Inferior parietal cortex (tissue), 1 donor: ENCODE measurements around the gene RELN.

ENCODE experiments used
- DNase-seq: peaks from one replicate; pipeline ENCODE4 v3.0.0-alpha.2; 2016; ENCODE audit errors: extremely low spot score

The RELN gene

DNA sequence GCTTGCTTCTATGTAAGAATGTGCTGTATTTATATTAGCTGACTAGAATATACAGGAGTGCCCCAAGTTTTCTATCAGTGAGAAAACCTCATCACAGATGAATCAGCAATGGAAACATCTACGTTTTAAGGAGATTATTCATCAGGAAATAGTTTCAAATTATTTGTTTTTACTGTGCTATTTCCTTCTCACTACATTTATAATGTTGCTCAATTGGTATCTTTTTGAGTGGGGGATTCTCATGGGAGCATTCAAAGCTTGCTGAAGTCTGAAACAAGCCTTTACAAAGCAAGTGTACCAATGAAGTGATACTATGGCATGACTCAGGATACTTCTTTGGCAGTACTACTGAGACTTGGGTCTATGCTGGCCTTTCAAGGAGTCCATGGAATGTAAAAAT, 352.4 kb downstream of the RELN start:
- DNase-seq = no peak

DNA sequence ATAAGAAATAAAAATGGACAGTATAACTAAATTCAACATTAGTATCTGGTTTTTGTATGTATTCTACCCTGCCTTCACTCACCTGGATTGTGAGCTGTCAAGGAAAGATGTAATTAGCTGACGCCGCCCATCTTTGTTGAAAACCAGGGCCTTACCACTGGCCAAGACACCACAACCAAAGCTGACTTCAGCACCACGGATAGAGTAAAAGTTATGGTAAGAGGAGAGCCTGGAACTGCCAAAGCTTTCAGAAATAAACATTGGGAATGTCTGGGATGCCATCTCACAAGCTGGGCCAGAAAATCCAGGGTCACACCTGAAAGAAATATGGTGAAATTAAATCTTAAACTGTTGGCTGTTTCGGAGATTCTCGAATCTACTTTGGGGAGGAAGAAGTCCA, 353.3 kb downstream of the RELN start:
- DNase-seq = no peak

DNA sequence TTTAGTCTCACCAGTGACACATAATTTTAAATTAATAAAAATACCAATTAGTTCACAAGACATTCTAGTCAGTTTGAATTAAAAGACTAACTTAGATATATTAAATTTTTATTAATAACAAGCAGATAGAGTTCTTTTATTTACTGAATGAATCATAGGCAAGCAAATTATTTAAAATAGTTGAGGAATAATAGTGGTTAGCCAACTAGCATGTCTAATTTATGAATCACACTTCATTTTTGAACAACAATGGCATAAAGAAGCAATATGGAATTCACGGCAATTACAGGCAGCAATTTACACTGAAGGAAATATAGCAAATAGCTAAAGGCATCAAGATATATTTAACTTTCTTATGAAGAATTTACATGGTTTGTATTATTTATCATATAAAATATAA, 356.5 kb downstream of the RELN start:
- DNase-seq = no peak

DNA sequence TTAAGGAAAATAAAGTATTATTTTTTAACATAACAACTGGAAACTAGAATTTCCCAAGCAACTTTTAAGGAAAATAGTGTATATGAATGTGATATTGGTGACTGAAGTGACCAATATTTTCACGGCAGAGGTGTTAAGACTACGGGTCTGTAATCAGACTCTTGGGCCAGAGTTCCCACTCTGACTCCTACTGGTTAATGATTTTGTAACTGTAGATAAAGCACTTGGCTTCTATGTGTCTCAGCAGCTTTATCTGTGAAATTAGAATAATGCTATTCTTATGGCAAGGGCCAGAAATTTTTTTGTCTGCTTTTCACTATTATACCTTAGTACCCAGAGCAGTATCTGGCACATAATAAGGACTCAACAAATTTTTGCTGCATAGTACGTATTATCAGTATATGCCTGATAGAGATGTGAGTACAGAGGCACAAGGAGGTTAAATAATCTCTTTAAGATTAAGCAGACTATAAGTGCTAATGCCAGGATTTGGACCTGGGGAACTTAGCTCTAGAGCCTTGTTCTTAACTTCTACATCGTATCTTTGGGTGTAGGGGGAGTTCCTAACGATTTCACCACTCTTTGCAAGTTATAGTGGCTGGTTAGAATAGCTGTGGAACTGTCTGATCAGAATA, 357.3 kb downstream of the RELN start:
- no peak for DNase-seq

DNA sequence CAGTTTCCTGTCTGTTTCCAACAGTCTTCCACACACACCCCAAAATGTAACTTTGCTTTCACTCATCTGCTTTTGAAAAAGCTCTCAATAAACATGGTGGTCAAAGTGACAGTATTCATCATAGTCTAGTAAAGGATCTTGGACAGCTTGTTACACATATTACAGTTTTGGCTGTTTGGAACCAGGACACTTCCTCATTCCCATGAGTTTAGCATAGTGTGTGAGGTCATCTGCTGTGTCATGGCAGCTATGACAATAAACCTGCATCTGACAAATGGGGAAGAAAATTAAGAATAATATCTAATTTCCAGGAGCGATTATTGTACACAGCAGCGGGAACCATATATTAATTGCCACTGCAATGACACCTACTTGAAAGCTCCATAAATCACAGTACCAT, 359.1 kb downstream of the RELN start:
- no peak for DNase-seq

DNA sequence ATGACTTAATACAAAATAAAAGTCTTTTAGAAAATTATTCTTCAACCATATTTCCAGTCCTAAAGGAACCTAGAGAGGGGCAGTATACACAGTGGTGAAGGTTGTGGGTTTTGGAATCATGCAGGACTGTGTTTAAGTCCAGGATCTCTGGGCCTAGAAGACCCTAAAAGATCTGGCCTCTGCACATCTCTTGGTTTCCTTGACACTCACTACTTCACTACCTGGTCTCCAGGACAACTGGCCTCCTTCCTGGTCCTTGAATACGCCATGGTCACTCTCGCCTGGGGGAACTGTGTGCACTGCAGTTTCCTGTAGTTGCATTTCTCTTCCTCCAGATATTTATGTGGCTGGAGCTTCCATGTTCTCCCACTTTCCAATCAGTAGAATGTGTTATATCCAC, 360.7 kb downstream of the RELN start:
- no peak for DNase-seq

DNA sequence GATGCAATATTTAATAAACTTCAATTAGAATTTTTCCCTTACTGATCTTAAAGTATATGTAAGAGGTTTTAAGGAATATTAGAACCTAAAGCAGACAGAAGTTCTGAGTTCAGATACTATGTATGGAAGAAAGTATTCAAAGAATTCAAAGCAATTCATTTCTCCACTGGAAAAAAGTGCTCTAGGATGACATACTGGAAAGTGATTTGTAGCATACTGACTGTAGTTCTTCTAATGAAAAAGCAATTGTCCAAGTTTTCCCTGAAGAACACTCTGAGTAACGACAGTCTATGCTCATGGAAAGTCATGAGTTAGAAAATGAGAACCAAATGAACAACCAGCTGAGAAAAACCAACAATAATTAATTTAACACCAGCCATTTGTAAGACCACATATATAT, 362.7 kb downstream of the RELN start:
- DNase-seq = no peak

DNA sequence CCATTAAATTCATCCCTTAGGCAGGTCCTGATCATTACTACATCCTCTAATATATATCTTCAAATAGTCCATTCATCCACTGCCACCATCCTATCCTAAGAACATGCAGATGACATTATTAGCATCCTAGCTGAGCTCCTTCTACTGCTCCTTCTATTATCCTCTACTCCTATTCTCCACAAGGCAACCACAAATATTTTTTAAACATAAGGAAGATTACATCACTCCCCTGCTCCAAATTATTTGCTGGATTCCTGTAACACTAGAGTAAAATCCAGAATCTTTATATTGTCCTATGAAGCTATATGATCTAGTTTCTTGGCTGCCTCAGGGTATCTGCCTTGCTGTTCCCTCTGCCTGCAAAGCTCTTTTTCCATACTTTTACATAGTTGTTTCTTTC, 367.2 kb downstream of the RELN start:
- no peak for DNase-seq

DNA sequence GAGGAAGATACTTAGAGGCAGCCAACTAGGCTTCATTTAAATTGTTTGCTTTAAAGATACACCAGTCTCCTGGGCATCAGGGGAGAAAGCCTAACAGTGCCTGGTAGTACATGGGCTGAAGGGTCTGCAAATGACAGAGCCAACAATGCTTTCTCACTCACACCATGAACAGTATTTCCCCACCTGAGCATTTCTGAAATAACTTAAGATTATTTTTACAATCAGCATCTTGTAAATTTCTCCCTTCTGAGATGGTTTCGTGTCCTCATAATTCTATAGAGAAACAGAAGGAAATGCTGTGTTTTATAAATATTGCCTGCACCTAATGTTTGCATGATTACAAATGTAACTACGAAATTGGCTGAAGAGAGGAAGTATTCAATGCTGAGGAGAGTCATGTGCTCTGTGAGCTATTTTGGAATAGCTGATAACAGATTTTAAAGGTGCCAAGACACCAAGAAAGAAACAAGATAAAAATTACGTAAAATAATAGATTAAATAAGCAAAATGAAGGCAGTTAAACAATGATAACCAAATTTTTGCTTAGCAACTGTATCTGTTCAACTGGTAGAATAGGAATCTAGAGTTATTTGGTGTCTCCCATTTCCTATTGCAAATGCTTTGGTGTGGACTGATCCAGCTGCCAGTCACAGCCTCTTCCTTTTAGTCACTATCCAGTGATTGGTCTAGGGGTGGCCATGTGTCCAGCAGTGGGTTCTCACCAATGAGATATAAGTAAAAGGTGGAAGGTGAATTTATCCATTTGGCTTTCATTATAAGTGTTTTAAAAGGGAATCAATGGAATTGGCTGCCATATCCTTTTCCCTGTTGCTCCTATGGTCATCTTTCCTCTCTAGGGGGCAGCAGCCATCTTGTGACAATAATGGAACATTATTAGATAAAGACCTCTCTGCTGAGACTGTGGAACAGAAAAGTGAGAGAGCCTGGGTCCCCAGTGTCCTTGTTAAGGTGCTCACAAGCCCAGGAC, 375.5 kb downstream of the RELN start:
- DNase-seq = peak; percentile 12

DNA sequence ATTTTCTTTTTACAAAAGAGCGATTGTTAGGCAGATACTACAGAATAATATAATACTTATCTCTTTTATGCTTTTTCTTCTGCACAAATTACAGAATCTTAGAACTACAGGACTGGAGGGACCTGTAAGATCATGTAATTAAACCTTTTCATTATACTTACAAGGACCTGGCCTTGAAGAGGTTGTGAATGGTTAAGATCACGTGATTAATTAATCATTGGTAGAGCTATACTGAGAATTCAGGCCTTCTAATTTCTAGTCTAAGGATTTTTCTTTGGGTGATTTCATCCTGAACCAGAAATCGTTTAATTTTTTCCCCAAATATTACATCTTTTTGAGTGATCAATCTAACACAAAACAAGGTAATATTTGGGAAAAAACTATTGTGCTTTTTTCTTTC, 379.7 kb downstream of the RELN start:
- no peak for DNase-seq

DNA sequence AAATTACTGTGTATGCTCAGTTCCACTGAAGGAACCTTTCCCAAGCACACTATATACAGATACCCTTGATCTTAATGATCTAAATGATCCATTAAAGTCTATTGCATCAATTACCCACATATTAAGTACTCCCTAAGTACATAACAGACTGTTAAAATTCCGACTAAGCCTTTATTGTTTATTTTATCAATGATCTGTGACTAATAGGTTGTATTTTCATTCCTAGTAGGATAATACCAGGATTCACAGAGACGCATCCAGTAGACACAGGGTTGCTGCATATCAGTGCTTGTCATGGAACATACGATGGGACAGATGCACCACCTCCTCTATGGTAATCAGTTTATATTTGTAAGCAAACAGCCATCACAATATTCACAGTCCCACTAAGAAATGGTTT, 383.8 kb downstream of the RELN start:
- no peak for DNase-seq

DNA sequence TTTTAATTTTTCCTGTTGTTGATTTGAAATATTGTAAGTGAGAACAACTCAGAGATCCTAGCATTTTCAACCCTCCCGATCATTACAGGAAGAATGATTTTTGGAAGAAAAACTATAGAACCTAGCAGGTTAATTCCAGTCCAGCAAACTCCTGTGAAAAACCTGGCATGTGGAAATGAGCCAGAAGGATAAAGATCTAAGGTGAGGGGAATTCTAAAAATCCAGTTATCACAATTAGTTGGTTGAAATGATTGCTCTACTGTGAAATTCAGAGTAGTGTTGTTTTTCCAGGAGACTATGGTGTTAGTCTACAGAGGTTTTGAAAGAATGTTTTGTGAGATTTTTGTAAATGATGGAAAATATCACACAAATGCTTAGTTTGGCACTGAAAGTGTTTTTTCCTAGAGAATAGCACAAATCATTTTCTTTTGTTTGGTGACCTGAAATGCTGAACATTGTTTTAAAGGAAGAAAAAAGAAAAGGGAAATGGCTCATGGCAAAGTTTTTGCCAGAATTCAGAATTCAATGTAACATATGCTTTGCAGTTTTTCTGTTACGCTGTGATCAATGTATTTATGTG, 391.0 kb downstream of the RELN start:
- DNase-seq = no peak

DNA sequence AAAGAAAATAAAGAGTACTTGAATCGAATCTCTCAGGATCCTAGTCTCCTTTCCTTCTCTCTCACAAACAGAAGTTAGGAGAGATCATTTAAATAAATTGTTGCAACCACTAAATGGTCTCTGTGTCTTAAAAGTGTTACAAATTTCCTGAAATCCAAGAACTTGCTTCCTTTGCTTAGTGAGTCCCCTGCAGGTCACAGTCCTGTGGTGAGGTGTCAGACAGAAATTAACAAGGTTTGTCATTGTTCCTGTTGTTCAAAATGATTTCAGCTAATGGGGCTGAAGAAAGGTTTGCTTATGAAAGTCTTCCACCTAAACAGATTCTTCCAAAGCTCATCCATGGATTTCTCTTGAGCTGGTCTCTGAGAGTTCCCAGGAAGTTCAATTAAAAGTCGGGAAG, 391.9 kb downstream of the RELN start:
- DNase-seq = no peak

DNA sequence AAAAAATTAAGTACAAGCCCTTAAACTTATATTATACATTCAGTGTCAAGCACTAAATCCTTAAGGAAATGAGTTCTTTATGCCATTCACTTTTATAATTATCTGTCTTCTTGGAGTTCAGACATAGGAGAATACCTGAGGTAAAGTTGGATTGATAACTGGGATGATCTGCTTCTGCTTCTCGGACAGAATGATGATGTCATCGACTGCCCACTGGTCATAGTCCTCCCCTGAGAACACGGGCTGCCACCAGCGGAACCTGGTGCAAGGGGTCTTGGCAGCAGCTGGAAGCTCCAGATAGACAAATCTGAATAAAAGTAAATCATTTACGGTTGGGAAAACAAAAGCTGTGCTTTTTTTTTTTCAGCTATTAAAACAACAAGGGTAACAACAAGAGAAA, 395.3 kb downstream of the RELN start:
- DNase-seq = no peak

DNA sequence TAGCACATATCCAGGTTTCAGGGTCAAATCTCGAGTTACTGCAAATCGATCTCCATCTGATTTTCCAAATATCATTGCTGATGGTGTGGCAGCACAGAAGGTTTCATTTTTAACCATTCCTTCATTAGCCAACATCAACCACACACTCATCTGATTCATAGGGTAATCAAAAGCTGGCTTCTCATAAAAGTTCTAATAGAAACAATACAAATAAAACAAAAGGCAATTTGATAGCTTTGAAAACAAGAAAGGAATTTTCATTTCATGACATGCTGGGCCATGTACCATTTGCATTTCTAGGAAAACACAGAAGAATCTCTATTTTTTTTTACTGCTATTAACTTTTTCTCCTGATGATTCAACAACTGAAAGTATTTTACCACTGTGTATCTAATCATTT, 395.8 kb downstream of the RELN start:
- DNase-seq = no peak

DNA sequence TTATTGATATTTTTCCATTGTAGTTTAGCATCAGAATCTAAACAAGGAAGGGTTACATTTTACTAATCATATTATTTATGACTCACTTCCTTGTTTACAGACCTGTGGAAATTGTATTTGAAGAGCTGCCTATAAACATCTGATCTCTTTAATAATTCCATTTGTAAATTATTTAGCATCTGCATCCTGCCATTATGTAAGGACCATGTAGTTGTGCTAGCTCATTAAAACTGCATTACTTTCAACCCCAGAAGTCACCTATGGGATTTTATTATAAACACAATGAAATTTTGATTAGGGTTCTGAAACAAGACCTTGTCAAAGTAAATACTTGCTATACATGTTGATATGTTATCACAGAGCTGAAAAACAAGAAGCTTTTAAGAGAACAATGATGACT, 396.6 kb downstream of the RELN start:
- DNase-seq = no peak

DNA sequence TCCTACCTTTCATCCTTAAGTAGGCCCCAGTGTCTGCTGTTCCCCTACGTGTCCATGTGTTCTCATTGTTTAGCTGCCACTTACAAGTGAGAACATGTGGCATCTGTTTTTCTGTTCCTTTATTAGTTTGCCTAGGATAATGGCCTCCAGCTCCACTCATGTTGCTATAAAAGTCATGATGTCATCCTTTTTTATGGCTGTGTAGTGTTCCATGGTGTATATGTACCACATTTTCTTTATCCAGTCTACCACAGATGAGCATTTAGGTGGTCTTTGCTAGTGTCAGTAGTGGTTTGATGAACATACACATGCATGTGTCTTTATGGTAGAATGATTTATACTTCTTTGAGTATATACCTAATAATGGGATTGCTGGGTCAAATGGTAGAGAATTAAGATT, 397.3 kb downstream of the RELN start:
- no peak for DNase-seq

DNA sequence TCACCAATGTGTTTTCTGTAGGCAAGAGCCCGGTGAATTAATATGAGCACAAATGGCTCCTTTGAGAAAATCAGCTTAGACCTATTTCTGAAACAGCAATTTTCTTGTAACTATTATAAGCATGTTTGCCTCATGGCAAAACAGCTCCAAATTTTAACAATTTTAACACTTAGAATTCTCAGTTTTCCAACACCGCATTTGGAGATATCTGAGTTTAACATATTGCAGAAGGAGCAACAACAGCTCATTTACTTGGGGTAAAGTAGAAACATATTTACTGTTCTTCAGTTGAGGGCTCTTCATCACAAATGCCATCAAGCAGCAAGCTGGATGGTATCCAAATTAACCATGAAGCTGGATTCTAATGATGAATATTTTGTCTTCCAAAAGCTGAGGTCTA, 409.4 kb downstream of the RELN start:
- no peak for DNase-seq

DNA sequence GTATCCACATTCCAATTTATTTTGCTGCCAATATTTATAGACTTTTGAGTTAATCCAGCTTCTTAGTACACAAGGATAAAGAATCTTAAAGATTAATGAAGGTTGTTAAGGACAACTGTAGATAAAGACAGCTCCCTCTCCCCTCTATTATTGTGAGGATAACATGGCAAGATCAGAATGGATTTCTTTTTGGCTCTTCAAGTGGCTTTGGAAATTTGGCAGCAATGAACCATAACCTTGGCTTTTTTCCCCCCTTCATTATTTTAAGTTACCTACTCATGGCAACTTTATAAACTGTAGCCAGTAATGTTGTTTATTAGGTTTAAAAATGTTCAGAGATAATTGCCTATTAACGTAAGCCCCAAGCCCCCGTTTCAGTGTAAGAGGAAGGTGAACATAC, 412.4 kb downstream of the RELN start:
- DNase-seq = no peak

DNA sequence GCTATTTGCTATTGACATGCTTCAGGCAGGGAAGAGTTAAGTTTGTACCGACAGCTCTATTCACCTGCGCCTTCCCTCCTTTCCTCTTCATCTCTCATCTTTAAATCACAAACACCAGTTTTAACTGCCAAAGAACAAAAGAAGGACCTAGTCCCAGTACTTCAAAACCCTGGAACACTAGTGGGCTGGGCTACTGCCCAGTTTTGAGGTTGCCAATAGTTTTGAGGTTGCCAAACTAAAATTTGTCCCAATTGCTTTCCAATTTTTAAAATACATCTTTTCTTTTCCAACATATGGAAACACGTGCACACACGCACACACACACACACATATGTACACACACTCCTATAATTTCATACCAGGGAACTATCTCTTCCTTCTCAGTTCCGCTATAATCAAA, 412.8 kb downstream of the RELN start:
- no peak for DNase-seq

DNA sequence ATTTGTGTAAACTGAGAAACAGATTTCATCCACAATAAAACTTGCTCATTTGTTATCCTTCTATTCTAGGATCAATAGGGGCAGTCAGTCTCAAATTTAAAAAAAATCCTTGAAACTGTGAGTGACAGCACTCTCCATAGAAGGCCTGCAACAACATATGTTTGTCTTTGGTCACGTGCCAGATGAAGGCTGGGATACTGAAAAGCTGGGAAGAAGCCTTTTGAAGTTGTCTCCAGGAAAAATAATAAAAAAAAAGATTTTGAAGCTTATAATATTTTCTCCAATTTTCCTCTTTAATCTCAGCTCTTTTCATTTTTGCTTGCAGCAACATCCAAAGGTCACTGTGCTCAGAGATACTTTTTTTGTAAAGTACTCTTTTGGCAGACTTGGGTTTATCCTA, 414.9 kb downstream of the RELN start:
- DNase-seq = no peak

DNA sequence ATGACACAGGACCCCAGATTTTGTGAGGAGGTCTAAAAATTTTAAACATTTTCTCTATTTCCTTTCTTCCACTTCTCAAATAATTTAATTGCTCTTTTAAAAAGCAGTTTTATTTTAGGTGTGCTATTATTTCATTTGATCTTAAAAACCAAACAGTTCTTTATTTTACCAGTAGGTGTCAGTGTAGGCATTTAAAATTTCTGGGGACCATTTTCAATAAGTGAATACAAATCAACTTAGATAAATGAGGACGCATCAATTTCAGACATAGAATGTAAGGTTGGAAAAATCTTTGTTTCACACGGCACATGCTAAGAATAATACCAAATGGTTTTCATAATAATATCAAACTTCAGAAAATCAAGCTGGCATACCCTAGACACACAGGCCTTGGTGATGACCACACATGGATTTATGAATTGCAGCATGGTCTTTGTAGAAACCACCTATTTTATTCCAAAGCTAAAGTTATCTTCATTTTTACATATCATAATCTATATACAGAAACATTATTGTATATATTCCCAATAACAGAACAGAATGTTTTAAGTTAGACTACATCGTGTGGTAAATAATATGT, 415.9 kb downstream of the RELN start:
- peak; percentile 85 for DNase-seq

DNA sequence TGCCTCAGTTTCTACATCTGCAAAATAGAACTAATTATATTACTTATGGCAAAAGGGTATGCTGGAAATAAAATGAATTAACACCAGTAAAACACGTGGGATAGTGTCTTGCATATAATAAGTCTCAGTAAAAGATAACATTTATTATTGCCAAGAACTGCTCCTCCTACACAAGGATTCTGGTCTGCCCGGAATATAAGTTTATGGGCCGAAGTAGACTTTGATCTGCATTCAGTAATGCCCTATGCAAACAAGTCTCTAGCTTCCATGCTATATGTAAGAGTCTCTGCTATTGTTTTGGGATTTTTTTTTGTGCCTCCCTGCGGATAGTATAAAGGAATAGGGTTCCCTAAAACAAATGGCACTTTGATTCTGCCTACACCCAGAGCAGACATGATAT, 417.9 kb downstream of the RELN start:
- DNase-seq = no peak
